Occipital lobe (tissue), 2 donors: ENCODE data around the gene CXCR4. TPM values are rescaled to one million over a fixed set of nuclear protein-coding genes. Genes with fewer than 3 reads are reported as not detected.

Source experiments
- DNase-seq: peaks from one replicate; lab custom pipeline; 2025; lab: John Stamatoyannopoulos, UW
- total RNA-seq: library from RNA; depleted of rRNA; stranded (reverse); fragments of >200 nt; gene quantifications from one replicate; pipeline ENCODE4 v1.2.3, GENCODE V29; 2014

CXCR4 gene
- total RNA-seq: 115 TPM

DNA sequence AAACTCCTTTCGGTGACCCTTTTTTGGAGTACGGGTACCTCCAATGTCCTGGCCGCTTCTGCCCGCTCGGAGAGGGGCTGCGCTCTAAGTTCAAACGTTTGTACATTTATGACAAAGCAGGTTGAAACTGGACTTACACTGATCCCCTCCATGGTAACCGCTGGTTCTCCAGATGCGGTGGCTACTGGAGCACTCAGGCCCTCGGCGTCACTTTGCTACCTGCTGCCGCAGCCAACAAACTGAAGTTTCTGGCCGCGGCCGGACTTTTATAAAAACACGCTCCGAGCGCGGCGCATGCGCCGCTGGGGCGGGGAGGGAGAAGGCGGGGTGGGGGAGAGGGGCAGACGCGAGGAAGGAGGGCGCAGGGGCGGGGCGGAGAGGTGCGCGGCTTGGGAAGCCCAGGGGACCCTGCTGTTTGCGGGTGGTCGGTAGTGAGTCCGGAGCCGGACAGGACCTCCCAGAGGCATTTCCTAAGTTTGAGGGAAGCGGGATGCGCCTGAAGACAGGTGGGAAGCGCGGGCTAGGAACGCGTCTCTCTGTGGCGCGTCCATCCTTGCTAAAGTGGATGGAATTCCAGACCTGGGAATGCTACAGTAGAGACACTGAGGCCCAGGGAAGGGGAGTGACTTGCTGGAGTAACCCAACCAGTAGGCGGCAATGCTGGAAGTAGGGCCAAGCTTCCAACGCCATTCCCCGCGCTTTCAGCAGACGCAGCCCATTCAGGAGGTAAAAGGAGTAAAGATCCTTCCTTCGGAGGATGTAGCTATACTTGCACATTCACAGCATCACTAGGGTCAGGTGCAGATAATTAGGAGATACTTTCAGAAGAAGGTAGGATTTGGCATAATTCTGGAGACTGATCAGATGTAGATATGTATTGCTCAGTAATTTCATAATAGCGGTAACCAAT, at the start of gene CXCR4:
TSS of gene CXCR4 (minus strand) at position 241 of the 910 bp plus-strand sequence. CDS start at position 152, 89 bp downstream.
- DNase-seq: peak; percentile 54

DNA sequence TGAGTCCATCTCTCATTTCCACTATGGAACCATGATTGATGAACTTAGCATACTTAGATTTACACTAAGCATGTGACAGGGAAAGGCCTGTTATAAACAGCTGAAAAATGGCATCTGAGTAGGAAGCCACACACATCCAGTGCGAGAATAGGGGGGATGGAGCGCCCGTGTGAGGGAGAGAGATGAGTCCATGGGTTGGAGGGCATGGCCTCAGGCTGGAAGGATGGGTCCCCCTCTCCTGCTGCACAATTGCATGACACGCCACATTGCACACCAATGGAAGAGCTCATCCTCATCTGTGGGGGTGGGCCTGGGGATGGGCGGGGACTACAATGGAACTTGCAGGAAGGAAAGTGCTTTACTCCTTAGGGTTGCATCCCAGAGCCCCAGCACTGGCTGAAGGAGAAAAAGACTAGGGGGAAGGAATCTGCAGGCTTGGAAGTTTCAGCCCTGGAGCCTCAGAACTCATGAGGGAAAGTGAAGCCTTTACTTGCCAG, 46.4 kb upstream of the CXCR4 start:
- no peak for DNase-seq

GRCh38 chr2:136162438-136162837, 44.5 kb upstream of the CXCR4 start:
- no peak for DNase-seq

- no peak for DNase-seq
Observed at GRCh38 chr2:136156411-136156810, 38.5 kb upstream of the CXCR4 start.

DNA sequence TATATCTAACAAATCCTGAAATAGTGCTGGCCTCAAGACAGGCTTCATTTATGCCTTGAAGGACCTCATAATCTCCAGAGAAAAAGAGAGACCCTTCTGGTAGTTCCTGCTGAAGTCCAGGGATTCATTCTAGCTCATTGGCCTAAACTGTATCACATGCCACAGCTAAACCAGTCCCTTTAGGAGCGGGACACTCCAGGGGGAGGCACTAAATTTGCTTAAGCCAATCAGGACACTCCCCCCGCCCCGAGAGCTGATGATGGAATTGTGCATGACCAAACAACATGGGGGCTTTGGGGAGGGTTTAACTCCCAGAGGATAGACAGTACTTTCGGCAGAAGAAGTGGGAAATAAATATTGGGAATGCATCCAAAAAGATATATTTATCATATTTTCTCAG, 36.4 kb upstream of the CXCR4 start:
- no peak for DNase-seq

- DNase-seq: no peak
Observed at GRCh38 chr2:136151021-136151971, 33.3 kb upstream of the CXCR4 start.

GRCh38 chr2:136149011-136149410, 31.1 kb upstream of the CXCR4 start:
- no peak for DNase-seq

DNA sequence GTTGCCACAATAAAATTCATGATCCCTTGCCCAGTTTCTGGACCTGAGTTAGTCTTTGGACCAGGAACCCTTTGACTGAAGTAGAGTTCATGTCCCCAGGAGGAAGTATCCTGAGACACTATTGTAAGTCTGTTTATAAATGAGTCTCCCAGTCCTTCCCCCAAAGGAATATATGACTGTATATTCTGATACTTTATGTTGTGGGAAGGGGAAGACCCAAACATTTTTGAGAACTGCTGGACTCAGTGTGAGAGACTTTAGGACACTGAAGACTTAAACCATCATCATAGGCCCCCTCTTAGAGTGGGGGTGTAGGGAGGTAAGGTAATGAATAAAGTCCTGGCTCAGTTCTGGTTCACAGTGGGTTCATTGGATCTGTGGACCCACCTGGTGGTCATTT, 28.6 kb upstream of the CXCR4 start:
- no peak for DNase-seq

- DNase-seq: no peak
Observed at GRCh38 chr2:136143603-136144451, 25.9 kb upstream of the CXCR4 start.

- DNase-seq: no peak
Observed at GRCh38 chr2:136141510-136142149, 23.7 kb upstream of the CXCR4 start.

GRCh38 chr2:136139631-136140030, 21.7 kb upstream of the CXCR4 start:
- DNase-seq: no peak

- no peak for DNase-seq
Observed at GRCh38 chr2:136137982-136138381, 20.0 kb upstream of the CXCR4 start.

DNA sequence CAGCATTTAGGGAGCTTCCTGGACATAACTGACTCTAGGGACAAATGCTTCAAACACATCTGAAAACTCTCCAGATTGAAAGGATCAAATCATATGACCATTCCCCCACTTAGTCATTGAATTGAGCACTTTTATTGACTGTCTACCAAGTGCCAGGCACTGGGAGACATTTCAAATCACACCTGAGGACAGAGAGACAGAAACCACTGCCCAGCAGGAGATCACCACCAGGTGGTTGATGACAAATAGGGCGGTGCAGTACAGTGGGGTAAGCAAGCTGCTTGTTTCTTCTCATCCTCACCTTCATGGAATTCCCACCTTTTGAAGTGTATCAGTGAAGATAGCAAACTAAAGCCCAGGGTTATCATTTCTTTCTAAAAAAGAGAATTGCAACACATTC, 19.0 kb upstream of the CXCR4 start:
- no peak for DNase-seq

GRCh38 chr2:136135921-136136906, 18.3 kb upstream of the CXCR4 start:
- no peak for DNase-seq

- DNase-seq: no peak
Observed at GRCh38 chr2:136135462-136135861, 17.5 kb upstream of the CXCR4 start.

DNA sequence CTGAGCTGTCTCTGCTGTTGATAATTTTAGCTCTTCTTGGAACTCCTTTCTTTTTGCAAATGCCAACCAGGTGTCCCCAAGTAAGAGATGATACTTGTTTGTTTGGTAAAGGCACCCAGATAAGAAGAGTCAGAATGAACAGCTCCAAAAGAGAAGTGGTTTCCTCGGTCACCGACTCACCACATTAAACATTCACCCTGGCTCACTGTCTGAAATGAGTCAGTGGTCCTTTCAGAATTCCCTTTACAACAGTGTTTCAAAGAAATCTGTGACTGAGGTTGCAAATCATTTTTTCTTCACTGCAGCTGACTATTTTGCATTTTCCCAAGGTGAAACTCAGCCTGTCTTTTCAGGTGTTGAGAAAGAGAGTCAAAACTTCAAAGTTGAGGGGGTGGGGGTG, 16.2 kb upstream of the CXCR4 start:
- DNase-seq: no peak

GRCh38 chr2:136133586-136133985, 15.6 kb upstream of the CXCR4 start:
- DNase-seq: no peak

DNA sequence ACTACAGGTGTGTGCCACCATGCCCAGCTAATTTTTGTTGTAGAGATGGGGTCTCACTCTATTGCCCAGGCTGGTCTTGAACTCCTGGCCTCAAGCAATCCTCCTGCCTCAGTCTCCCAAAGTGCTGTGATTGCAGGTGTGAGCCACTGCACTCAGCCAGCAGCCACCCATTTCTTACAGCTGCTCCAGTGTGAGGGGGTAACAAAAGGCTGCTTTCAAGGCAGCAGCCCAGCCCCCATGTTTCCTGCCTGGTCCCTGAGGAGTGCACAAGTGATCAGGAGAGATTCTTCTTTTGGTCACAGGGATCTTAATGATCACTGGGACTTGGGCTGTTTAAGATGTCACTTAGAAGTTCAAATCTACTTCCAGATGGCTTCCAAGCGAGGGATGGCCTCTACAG, 15.2 kb upstream of the CXCR4 start:
- no peak for DNase-seq

DNA sequence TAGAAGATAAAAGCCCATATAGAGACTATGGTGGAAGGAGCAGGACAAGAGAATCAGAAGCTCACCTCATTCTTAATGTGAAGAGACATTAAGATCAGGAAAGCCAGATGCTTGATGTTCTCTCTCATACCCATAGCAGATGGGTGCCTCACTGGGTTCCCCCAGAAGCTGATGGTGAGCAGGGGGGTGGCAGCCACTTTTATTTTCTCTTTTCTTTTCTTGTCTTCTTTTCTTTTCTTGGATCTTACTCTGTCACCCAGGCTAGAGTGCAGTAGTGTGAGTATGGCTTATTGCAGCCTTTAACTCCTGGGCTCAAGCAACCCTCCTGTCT, 14.8 kb upstream of the CXCR4 start:
- no peak for DNase-seq
